ENCODE measurements around the gene AKT3. TPM values are rescaled to one million over a fixed set of nuclear protein-coding genes. Genes with fewer than 3 reads are reported as not detected.

The AKT3 gene
- total and polyA plus RNA-seq, 2 experiments from 2014 or later: 4.5 to 18.5 TPM

GRCh38 chr1:243701872-243702271 lies 148.2 kb downstream of the AKT3 start (continued):
- TF ChIP-seq ZNF462 (CRISPR knock-in tag; IDR thresholded peaks at IDR 0.05): no peak
- no peak for TF ChIP-seq POLR2AphosphoS5 (IDR thresholded peaks at IDR 0.05; ENCODE audit: low read depth)
- no peak for TF ChIP-seq REST (IDR thresholded peaks at IDR 0.05; ENCODE audit: unreplicated experiment)
- no peak for TF ChIP-seq NANOG (IDR thresholded peaks at IDR 0.05; ENCODE audit: borderline replicate concordance)
- TF ChIP-seq JUNB (IDR thresholded peaks at IDR 0.05; ENCODE audit: unreplicated experiment): no peak
- TF ChIP-seq EZH2phosphoT487 (IDR thresholded peaks at IDR 0.05; ENCODE audit: unreplicated experiment): no peak
- TF ChIP-seq CREB1 (CRISPR knock-in tag; IDR thresholded peaks at IDR 0.05; ENCODE audit: low read depth): no peak

All from GM23338 (cell line).